ENCODE measurements around the gene AGR3.

AGR3 gene

DNA sequence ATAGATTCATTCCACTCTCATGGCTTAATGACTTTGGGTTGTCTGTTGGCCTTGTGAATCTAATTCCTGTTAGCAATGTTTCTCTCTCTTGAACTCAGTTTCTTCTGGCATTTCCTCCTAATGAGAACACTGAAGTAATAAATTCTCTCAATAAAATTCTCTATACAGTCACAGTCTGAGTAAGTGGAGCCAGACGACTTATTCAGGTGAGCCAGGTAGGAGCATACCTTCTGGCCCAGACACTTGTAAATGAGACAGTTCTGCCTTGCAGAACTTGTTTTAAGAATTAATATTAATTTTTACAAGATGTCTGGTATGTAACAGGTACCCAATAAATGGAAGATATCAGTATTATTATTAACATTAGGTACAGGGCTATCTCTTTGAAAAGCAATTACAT, 48.4 kb downstream of the AGR3 start:
- Histone ChIP-seq H2BK120ac (ENCODE audit: low read depth, low read length) (no peak overlapping the region), H3K4me2 (ENCODE audit: insufficient read depth, low read length, poor library complexity, severe bottlenecking) (no peak overlapping the region), H3K27ac (replicated peaks; ENCODE audit: low read length) (no peak overlapping the region), H4K91ac (ENCODE audit: low read depth, low read length, poor library complexity) (no peak overlapping the region), H2BK5ac (ENCODE audit: low read length) (no peak overlapping the region), H3K4me1 (ENCODE audit: control insufficient read depth in 2 of 2, insufficient read depth in 1 of 2, low read depth in 1 of 2, low read length in 2 of 2) (no peaks in the 10 kb centered on the region), H2BK15ac (ENCODE audit: low read length) (no peak overlapping the region), H3K9ac (ENCODE audit: low read depth, low read length, poor library complexity) (no peak overlapping the region), H3K79me1 (ENCODE audit: low read depth, low read length) (peaks cover 2% of the 10 kb centered on the region), H3K14ac (ENCODE audit: low read length) (no peak overlapping the region), H2AK5ac (ENCODE audit: low read depth, low read length) (no peak overlapping the region), H3K4me3 (ENCODE audit: low read length in 2 of 2) (no peak overlapping the region), H2BK12ac (ENCODE audit: low read length) (no peak overlapping the region), H3K18ac (ENCODE audit: low read length) (no peak overlapping the region), H3K36me3 (replicated peaks in 1 of 2; ENCODE audit: control insufficient read depth in 2 of 2, insufficient read depth in 2 of 2, low read length in 2 of 2) (no peaks in the 10 kb centered on the region), H3K4ac (ENCODE audit: low read length) (no peak overlapping the region), H2AFZ (ENCODE audit: low read length) (no peak overlapping the region), H4K8ac (ENCODE audit: low read depth, low read length) (no peak overlapping the region), H3K27me3 (ENCODE audit: control insufficient read depth in 3 of 3, insufficient read depth in 3 of 3, low read depth in 1 of 3, low read length in 3 of 3) (no peaks in the 10 kb centered on the region), H3K9me3 (replicated peaks in 1 of 2; ENCODE audit: control insufficient read depth in 2 of 2, insufficient read depth in 1 of 2, low read depth in 1 of 2, low read length in 2 of 2) (no peaks in the 10 kb centered on the region), H3K23ac (ENCODE audit: low read depth, low read length, poor library complexity) (no peak overlapping the region)
- no peak for DNase-seq (ENCODE audit: low spot score)
- WGBS, 2 donors (ENCODE audit: extremely low coverage in 2 of 2, insufficient read length in 2 of 2, insufficient replicate concordance in 1 of 2): no CpG with 5 or more reads among the region's 1 CpG

- no peak overlapping the region for H3K18ac ChIP-seq (ENCODE audit: low read length)
- no peak overlapping the region for H2AFZ ChIP-seq (ENCODE audit: low read length)
- H2BK15ac ChIP-seq (ENCODE audit: low read length): no peak overlapping the region
- no peaks in the 10 kb centered on the region for H3K27me3 ChIP-seq (ENCODE audit: control insufficient read depth in 3 of 3, insufficient read depth in 3 of 3, low read depth in 1 of 3, low read length in 3 of 3)
- no peak overlapping the region for H3K23ac ChIP-seq (ENCODE audit: low read depth, low read length, poor library complexity)
- no peak overlapping the region for H2BK5ac ChIP-seq (ENCODE audit: low read length)
- H4K8ac ChIP-seq (ENCODE audit: low read depth, low read length): no peak overlapping the region
- H3K4me2 ChIP-seq (ENCODE audit: insufficient read depth, low read length, poor library complexity, severe bottlenecking): no peak overlapping the region
- H3K14ac ChIP-seq (ENCODE audit: low read length): no peak overlapping the region
- no peak overlapping the region for H2BK12ac ChIP-seq (ENCODE audit: low read length)
- no peak overlapping the region for H4K91ac ChIP-seq (ENCODE audit: low read depth, low read length, poor library complexity)
- H2BK120ac ChIP-seq (ENCODE audit: low read depth, low read length): no peak overlapping the region
- H3K27ac ChIP-seq (replicated peaks; ENCODE audit: low read length): no peak overlapping the region
- H3K79me1 ChIP-seq (ENCODE audit: low read depth, low read length): no peaks in the 10 kb centered on the region
- no peak overlapping the region for H3K4ac ChIP-seq (ENCODE audit: low read length)
- H3K4me3 ChIP-seq (ENCODE audit: low read length in 2 of 2): no peak overlapping the region
- H3K9me3 ChIP-seq (replicated peaks in 1 of 2; ENCODE audit: control insufficient read depth in 2 of 2, insufficient read depth in 1 of 2, low read depth in 1 of 2, low read length in 2 of 2): no peaks in the 10 kb centered on the region
- H3K36me3 ChIP-seq (replicated peaks in 1 of 2; ENCODE audit: control insufficient read depth in 2 of 2, insufficient read depth in 2 of 2, low read length in 2 of 2): no peaks in the 10 kb centered on the region
- no peak overlapping the region for H2AK5ac ChIP-seq (ENCODE audit: low read depth, low read length)
- DNase-seq (ENCODE audit: low spot score): no peak
- H3K9ac ChIP-seq (ENCODE audit: low read depth, low read length, poor library complexity): no peak overlapping the region
- no peaks in the 10 kb centered on the region for H3K4me1 ChIP-seq (ENCODE audit: control insufficient read depth in 2 of 2, insufficient read depth in 1 of 2, low read depth in 1 of 2, low read length in 2 of 2)
Observed at GRCh38 chr7:16826060-16826459, 55.7 kb downstream of the AGR3 start.

- Histone ChIP-seq H3K9me3 (replicated peaks in 1 of 2; ENCODE audit: control insufficient read depth in 2 of 2, insufficient read depth in 1 of 2, low read depth in 1 of 2, low read length in 2 of 2) (no peaks in the 10 kb centered on the region), H2AK5ac (ENCODE audit: low read depth, low read length) (no peak overlapping the region), H3K27me3 (ENCODE audit: control insufficient read depth in 3 of 3, insufficient read depth in 3 of 3, low read depth in 1 of 3, low read length in 3 of 3) (no peaks in the 10 kb centered on the region), H2BK12ac (ENCODE audit: low read length) (no peak overlapping the region), H3K4me3 (ENCODE audit: low read length in 2 of 2) (no peak overlapping the region), H3K4me1 (ENCODE audit: control insufficient read depth in 2 of 2, insufficient read depth in 1 of 2, low read depth in 1 of 2, low read length in 2 of 2) (no peaks in the 10 kb centered on the region), H3K23ac (ENCODE audit: low read depth, low read length, poor library complexity) (no peak overlapping the region), H3K79me1 (ENCODE audit: low read depth, low read length) (no peaks in the 10 kb centered on the region), H3K14ac (ENCODE audit: low read length) (no peak overlapping the region), H2BK15ac (ENCODE audit: low read length) (no peak overlapping the region), H4K91ac (ENCODE audit: low read depth, low read length, poor library complexity) (no peak overlapping the region), H4K8ac (ENCODE audit: low read depth, low read length) (no peak overlapping the region), H3K27ac (replicated peaks; ENCODE audit: low read length) (no peak overlapping the region), H2AFZ (ENCODE audit: low read length) (no peak overlapping the region), H3K18ac (ENCODE audit: low read length) (no peak overlapping the region), H3K9ac (ENCODE audit: low read depth, low read length, poor library complexity) (no peak overlapping the region), H3K4ac (ENCODE audit: low read length) (no peak overlapping the region), H2BK5ac (ENCODE audit: low read length) (no peak overlapping the region), H2BK120ac (ENCODE audit: low read depth, low read length) (no peak overlapping the region), H3K4me2 (ENCODE audit: insufficient read depth, low read length, poor library complexity, severe bottlenecking) (no peak overlapping the region), H3K36me3 (replicated peaks in 1 of 2; ENCODE audit: control insufficient read depth in 2 of 2, insufficient read depth in 2 of 2, low read length in 2 of 2) (no peaks in the 10 kb centered on the region)
- no peak for DNase-seq (ENCODE audit: low spot score)
- WGBS, 2 donors (ENCODE audit: extremely low coverage in 2 of 2, insufficient read length in 2 of 2, insufficient replicate concordance in 1 of 2): no CpG with 5 or more reads among the region's 3 CpGs
Observed at GRCh38 chr7:16822029-16822428, 59.8 kb downstream of the AGR3 start.

DNA sequence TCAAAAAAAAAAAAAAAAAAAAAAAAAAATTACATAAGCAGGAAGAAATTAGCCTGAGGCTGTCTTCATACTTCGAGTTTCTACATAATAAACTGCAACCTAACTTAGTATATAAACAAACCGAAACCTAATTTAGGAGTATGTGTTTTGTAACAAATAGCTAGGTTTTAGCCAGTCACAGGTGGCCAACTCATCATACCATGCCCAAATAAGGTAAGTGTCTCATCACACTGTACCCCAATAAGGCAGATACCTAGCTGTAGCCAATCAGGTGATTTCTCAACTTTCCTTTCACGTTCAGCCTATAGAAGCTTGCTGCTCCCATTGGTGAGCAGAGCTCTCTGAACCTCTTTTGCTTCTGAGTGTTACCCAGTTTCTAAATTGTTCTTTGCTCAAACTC, 63.1 kb downstream of the AGR3 start:
- Histone ChIP-seq H3K27me3 (ENCODE audit: control insufficient read depth in 3 of 3, insufficient read depth in 3 of 3, low read depth in 1 of 3, low read length in 3 of 3) (no peaks in the 10 kb centered on the region), H3K9ac (ENCODE audit: low read depth, low read length, poor library complexity) (no peak overlapping the region), H3K18ac (ENCODE audit: low read length) (no peak overlapping the region), H3K4me2 (ENCODE audit: insufficient read depth, low read length, poor library complexity, severe bottlenecking) (no peak overlapping the region), H4K91ac (ENCODE audit: low read depth, low read length, poor library complexity) (no peak overlapping the region), H4K8ac (ENCODE audit: low read depth, low read length) (no peak overlapping the region), H2BK12ac (ENCODE audit: low read length) (no peak overlapping the region), H3K9me3 (replicated peaks in 1 of 2; ENCODE audit: control insufficient read depth in 2 of 2, insufficient read depth in 1 of 2, low read depth in 1 of 2, low read length in 2 of 2) (no peaks in the 10 kb centered on the region), H3K79me1 (ENCODE audit: low read depth, low read length) (no peaks in the 10 kb centered on the region), H2AK5ac (ENCODE audit: low read depth, low read length) (no peak overlapping the region), H3K4me1 (ENCODE audit: control insufficient read depth in 2 of 2, insufficient read depth in 1 of 2, low read depth in 1 of 2, low read length in 2 of 2) (no peaks in the 10 kb centered on the region), H3K27ac (replicated peaks; ENCODE audit: low read length) (no peak overlapping the region), H3K36me3 (replicated peaks in 1 of 2; ENCODE audit: control insufficient read depth in 2 of 2, insufficient read depth in 2 of 2, low read length in 2 of 2) (no peaks in the 10 kb centered on the region), H3K23ac (ENCODE audit: low read depth, low read length, poor library complexity) (no peak overlapping the region), H2BK120ac (ENCODE audit: low read depth, low read length) (no peak overlapping the region), H2AFZ (ENCODE audit: low read length) (no peak overlapping the region), H3K4me3 (ENCODE audit: low read length in 2 of 2) (no peak overlapping the region), H2BK15ac (ENCODE audit: low read length) (no peak overlapping the region), H3K14ac (ENCODE audit: low read length) (no peak overlapping the region), H3K4ac (ENCODE audit: low read length) (no peak overlapping the region), H2BK5ac (ENCODE audit: low read length) (no peak overlapping the region)
- no CpG with 5 or more reads among the region's 3 CpGs for WGBS, 2 donors (ENCODE audit: extremely low coverage in 2 of 2, insufficient read length in 2 of 2, insufficient replicate concordance in 1 of 2)
- DNase-seq (ENCODE audit: low spot score): no peak

Measured in neuronal stem cell (in vitro differentiated cells).